Measurements from ENCODE around the gene TMEM38A.

GRCh38 chr19:16652854-16653253 is 8.1 kb upstream of the TMEM38A start:
- TF ChIP-seq TOX (CRISPR knock-in tag; IDR thresholded peaks at IDR 0.05; ENCODE audit: borderline replicate concordance) (no peak), ZC3H10 (CRISPR knock-in tag; IDR thresholded peaks at IDR 0.05) (no peak), PATZ1 (CRISPR knock-in tag; IDR thresholded peaks at IDR 0.05; ENCODE audit: borderline replicate concordance) (no peak), ARNTL (CRISPR knock-in tag; IDR thresholded peaks at IDR 0.05; ENCODE audit: borderline replicate concordance, low read depth) (no peak), ZNF565 (CRISPR knock-in tag; conservative IDR thresholded peaks at IDR 0.05; ENCODE audit: low read depth) (no peak), ZFP30 (CRISPR knock-in tag; IDR thresholded peaks at IDR 0.05) (no peak)
